Lung (tissue), 12 donors: ENCODE data around the gene CHD1L. TPM values are rescaled to one million over a fixed set of nuclear protein-coding genes. Genes with fewer than 3 reads are reported as not detected.

Experiments used
- ATAC-seq: fragments of 200-7000 bp; cut with Tn5 transposase; one replicate; pipeline ENCODE4 v1.9.1; 2020; ENCODE audit warnings: moderate number of reproducible peaks; ENCODE audit not compliant: insufficient read depth, low FRiP score
- DNase-seq, 3 donors: peaks; one replicate each; pipeline ENCODE4 v3.0.0-alpha.2; 2013 to 2017
- H3K27ac ChIP-seq, 2 donors: one replicate each; pipeline ENCODE4 v1.5.1; 2013; ENCODE audit warnings: mild to moderate bottlenecking in 2 of 2, moderate library complexity in 2 of 2, control low read depth in 1 of 2, inconsistent platforms in 1 of 2, low read depth in 1 of 2, low read length in 1 of 2
- H3K27me3 ChIP-seq, 3 donors: one replicate each; pipeline ENCODE4 v1.5.1; 2013; ENCODE audit warnings: low read length in 2 of 3; ENCODE audit not compliant: control insufficient read depth in 3 of 3, insufficient read depth in 3 of 3
- H3K36me3 ChIP-seq, 4 donors: one replicate each; pipeline ENCODE4 v1.5.1; 2013; ENCODE audit warnings: low read length in 4 of 4, mild to moderate bottlenecking in 1 of 4, moderate library complexity in 1 of 4; ENCODE audit not compliant: control insufficient read depth in 4 of 4, insufficient read depth in 4 of 4
- H3K4me1 ChIP-seq, 5 donors: one replicate each; pipeline ENCODE4 v1.5.1; 2013; ENCODE audit warnings: low read length in 5 of 5, mild to moderate bottlenecking in 2 of 5, moderate library complexity in 1 of 5; ENCODE audit not compliant: control insufficient read depth in 5 of 5, insufficient read depth in 5 of 5
- H3K4me3 ChIP-seq: one replicate; pipeline ENCODE4 v1.5.1; 2013; ENCODE audit warnings: mild to moderate bottlenecking, control low read depth, moderate library complexity
- H3K9ac ChIP-seq, 2 donors: one replicate each; pipeline ENCODE4 v1.5.1; 2013; ENCODE audit warnings: low read length in 2 of 2, control low read depth in 1 of 2; ENCODE audit not compliant: insufficient read depth in 1 of 2
- H3K9me3 ChIP-seq, 4 donors: one replicate each; pipeline ENCODE4 v1.5.1; 2013; ENCODE audit warnings: low read length in 3 of 4, mild to moderate bottlenecking in 1 of 4, moderate library complexity in 1 of 4; ENCODE audit not compliant: control insufficient read depth in 4 of 4, insufficient read depth in 3 of 4
- WGBS, 2 donors: extraction: QIAGEN DNeasy Blood & Tissue Kit; methylation state at CpG; one replicate each; pipeline ENCODE4 v1.1.7; 2013; 5-methylcytosine and 5-hydroxymethylcytosine counted together
- polyA plus RNA-seq, 2 donors: library from polyadenylated mRNA; stranded (reverse); fragments of 200-250 nt; gene quantifications; one replicate each; pipeline ENCODE4 v1.2.1, GENCODE V29; 2013
- total RNA-seq, 2 donors: library from RNA; depleted of rRNA in 1 of 2; stranded (reverse); fragments of >200 nt in 1 of 2; gene quantifications; one replicate each; pipeline ENCODE4 v1.2.1, GENCODE V29; 2014 to 2021
- TF ChIP-seq, protein P1 (sequence below): IDR thresholded peaks from 2 replicates; pipeline ENCODE4 v1.5.1; 2012; ENCODE audit warnings: mild to moderate bottlenecking; ENCODE audit errors: control extremely low read depth, extremely low read depth
- donor health status: control.
- donor health status: control.
- donor health status: Bipolar disorder and iron deficiency.
- donor health status: healthy.
- donor health status: DM: yes; HTN: yes; CAD: no.

Gene CHD1L
- total and polyA plus RNA-seq, 4 donors: 15.3 to 38.9 (median 22.4) TPM

DNA sequence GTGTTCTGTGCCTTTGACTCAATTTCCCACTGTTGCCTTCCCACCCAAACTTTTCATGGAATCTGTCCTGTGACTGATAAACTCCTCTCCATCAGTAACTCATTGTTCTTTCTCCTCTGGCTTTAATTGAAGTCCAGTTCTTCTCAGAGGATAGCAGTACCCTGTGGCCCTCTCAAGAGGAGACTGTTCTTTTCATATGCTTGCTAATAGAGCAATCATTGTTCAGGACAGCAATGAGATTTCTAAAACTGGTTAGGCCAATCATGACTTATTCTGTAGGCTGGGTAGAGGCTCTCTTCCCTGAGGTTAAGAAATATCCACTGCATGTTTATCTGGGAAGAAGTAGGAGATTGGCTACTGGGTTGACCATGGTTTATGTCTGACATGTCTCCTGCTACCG is 98.8 kb downstream of the CHD1L start:
- Histone ChIP-seq H3K9ac (no peak overlapping the region), H3K36me3 (no peaks in the 10 kb centered on the region), H3K27ac (no peak overlapping the region), H3K27me3 (no peaks in the 10 kb centered on the region), H3K4me3 (no peak overlapping the region), H3K4me1 (no peaks in the 10 kb centered on the region), H3K9me3 (peaks cover 0 to 2% (median 0%) of the 10 kb centered on the region in 4 donors)
- TF ChIP-seq, protein P1, sequence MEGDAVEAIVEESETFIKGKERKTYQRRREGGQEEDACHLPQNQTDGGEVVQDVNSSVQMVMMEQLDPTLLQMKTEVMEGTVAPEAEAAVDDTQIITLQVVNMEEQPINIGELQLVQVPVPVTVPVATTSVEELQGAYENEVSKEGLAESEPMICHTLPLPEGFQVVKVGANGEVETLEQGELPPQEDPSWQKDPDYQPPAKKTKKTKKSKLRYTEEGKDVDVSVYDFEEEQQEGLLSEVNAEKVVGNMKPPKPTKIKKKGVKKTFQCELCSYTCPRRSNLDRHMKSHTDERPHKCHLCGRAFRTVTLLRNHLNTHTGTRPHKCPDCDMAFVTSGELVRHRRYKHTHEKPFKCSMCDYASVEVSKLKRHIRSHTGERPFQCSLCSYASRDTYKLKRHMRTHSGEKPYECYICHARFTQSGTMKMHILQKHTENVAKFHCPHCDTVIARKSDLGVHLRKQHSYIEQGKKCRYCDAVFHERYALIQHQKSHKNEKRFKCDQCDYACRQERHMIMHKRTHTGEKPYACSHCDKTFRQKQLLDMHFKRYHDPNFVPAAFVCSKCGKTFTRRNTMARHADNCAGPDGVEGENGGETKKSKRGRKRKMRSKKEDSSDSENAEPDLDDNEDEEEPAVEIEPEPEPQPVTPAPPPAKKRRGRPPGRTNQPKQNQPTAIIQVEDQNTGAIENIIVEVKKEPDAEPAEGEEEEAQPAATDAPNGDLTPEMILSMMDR: no peak
- DNase-seq (no peak), ATAC-seq (no peak)
- WGBS, 2 donors: 90 to 100% methylated on average over 1 of the region's 1 CpG

Other genes with a start within 250 kb of the CHD1L start
- gene PRKAB2, start 70.2 kb upstream of the CHD1L start, total RNA-seq: 10 to 100 TPM; 13.6 to 25.7 TPM
- gene PRKAB2, start 70.2 kb upstream of the CHD1L start, polyA plus RNA-seq: 1 to 10 TPM; 4.2 to 4.5 TPM
- 10 to 100 TPM; 10.4 to 78.6 TPM for gene FMO5, start 17.3 kb upstream of the CHD1L start, total RNA-seq
- 10 to 100 TPM; 20.0 to 36.4 TPM for gene FMO5, start 17.3 kb upstream of the CHD1L start, polyA plus RNA-seq